LHCN-M2 (cell line): ENCODE data around the gene BORCS5. TPM values are rescaled to one million over a fixed set of nuclear protein-coding genes. Genes with fewer than 3 reads are reported as not detected.
"Not testable (repeated sequence)": the region's sequence is repeated elsewhere in the genome, so short reads cannot be mapped to it uniquely, and the experiment has no call there.

ENCODE experiments used
- DNase-seq: peaks from one replicate; pipeline ENCODE4 v3.0.0-alpha.2; 2012; ENCODE audit warnings: low read depth
- total RNA-seq: library from RNA; depleted of rRNA; stranded (reverse); fragments of >200 nt; gene quantifications from 2 replicates; pipeline ENCODE4 v1.2.3, GENCODE V29; 2014

The BORCS5 gene
- total RNA-seq, 1 experiment from 2014 or later, result 6.5 TPM

GRCh38 chr12:12392413-12392812 is 35.5 kb downstream of the BORCS5 start:
- DNase-seq, result no peak

- DNase-seq, result no peak
These were observed 36.3 kb downstream of the BORCS5 start for GRCh38 chr12:12393171-12393570.

GRCh38 chr12:12396694-12397093 is 39.8 kb downstream of the BORCS5 start:
- no peak for DNase-seq

GRCh38 chr12:12397184-12397583 is 40.3 kb downstream of the BORCS5 start:
- no peak for DNase-seq

- DNase-seq, result peak; percentile 86
These were observed 41.4 kb downstream of the BORCS5 start for GRCh38 chr12:12398026-12398859.

- DNase-seq, result no peak
These were observed 42.3 kb downstream of the BORCS5 start for GRCh38 chr12:12399161-12399560.

- DNase-seq, result no peak
These were observed 43.0 kb downstream of the BORCS5 start for GRCh38 chr12:12399776-12400305.

GRCh38 chr12:12400793-12401192 is 43.9 kb downstream of the BORCS5 start:
- DNase-seq, result no peak

GRCh38 chr12:12403264-12404248 is 46.7 kb downstream of the BORCS5 start:
- no peak for DNase-seq

- no peak for DNase-seq
These were observed 47.4 kb downstream of the BORCS5 start for GRCh38 chr12:12404297-12404696.

GRCh38 chr12:12405882-12406281 is 49.0 kb downstream of the BORCS5 start:
- DNase-seq, result no peak

GRCh38 chr12:12406762-12407161 is 49.9 kb downstream of the BORCS5 start:
- no peak for DNase-seq

- no peak for DNase-seq
These were observed 51.4 kb downstream of the BORCS5 start for GRCh38 chr12:12408265-12408690.

GRCh38 chr12:12409337-12409736 is 52.5 kb downstream of the BORCS5 start:
- not testable (repeated sequence) for DNase-seq

GRCh38 chr12:12415886-12416285 is 59.0 kb downstream of the BORCS5 start:
- no peak for DNase-seq

GRCh38 chr12:12419165-12419564 is 62.3 kb downstream of the BORCS5 start:
- not testable (repeated sequence) for DNase-seq

GRCh38 chr12:12423367-12423766 is 66.5 kb downstream of the BORCS5 start:
- no peak for DNase-seq

GRCh38 chr12:12425001-12425400 is 68.1 kb downstream of the BORCS5 start:
- no peak for DNase-seq

- no peak for DNase-seq
These were observed 68.7 kb downstream of the BORCS5 start for GRCh38 chr12:12425616-12426015.

- no peak for DNase-seq
These were observed 70.7 kb downstream of the BORCS5 start for GRCh38 chr12:12427568-12427967.

- no peak for DNase-seq
These were observed 71.2 kb downstream of the BORCS5 start for GRCh38 chr12:12428047-12428446.
